ENCODE data around the gene KCNB1.

Gene KCNB1

GRCh38 chr20:49446808-49447207, 35.7 kb downstream of the KCNB1 start:
- no peak for DNase-seq (ENCODE audit: extremely low spot score)
- no peak for TF ChIP-seq CTCF (IDR thresholded peaks at IDR 0.05; ENCODE audit: control extremely low read depth, extremely low read depth, low read depth, missing control alignments)
- ChIA-PET CTCF (no interaction called here), POLR2A (no interaction called here)

- ChIA-PET CTCF (interaction anchor here (1.0 kb wide), 1 partner anchor 19 kb away, joined by 3 read pairs; no protein-coding TSS in a partner anchor), POLR2A (no interaction called here)
- no peak for DNase-seq (ENCODE audit: extremely low spot score)
- TF ChIP-seq CTCF (IDR thresholded peaks at IDR 0.05; ENCODE audit: control extremely low read depth, extremely low read depth, low read depth, missing control alignments): no peak
These were observed 36.4 kb downstream of the KCNB1 start for GRCh38 chr20:49446080-49446479.

DNA sequence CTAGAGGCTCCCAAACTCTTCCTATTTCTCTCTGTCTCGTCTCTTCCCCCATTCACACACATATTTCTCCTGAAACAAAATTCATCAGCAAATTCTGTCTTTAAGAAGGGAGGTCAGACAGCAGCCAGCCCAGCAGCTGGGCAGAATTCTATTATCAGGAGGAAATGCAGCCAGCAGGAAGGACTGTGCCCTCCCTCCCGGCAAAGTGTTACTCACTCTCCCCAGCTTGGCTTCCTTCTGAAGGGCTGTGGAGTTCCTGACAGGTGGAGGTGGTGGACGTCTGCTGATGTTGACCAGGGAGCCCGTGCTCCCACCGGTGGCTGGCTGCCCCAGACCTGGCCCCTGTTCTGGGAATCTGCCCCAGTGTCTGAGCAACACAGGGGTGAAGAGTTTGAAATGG, 37.3 kb downstream of the KCNB1 start:
- POLR2A ChIA-PET: no interaction called here
- no peak for TF ChIP-seq CTCF (IDR thresholded peaks at IDR 0.05; ENCODE audit: control extremely low read depth, extremely low read depth, low read depth, missing control alignments)
- CTCF ChIA-PET: interaction anchor here (1.0 to 1.5 kb wide), 2 partner anchors 8 to 18 kb away, joined by 3 to 4 read pairs; no protein-coding TSS in a partner anchor
- no peak for DNase-seq (ENCODE audit: extremely low spot score)

- ChIA-PET CTCF (interaction anchor here (1.5 kb wide), 1 partner anchor 9 kb away, joined by 4 read pairs; no protein-coding TSS in a partner anchor), POLR2A (no interaction called here)
- DNase-seq (ENCODE audit: extremely low spot score): no peak
- no peak for TF ChIP-seq CTCF (IDR thresholded peaks at IDR 0.05; ENCODE audit: control extremely low read depth, extremely low read depth, low read depth, missing control alignments)
These were observed 37.9 kb downstream of the KCNB1 start for GRCh38 chr20:49444553-49444990.

- POLR2A ChIA-PET: no interaction called here
- no peak for TF ChIP-seq CTCF (IDR thresholded peaks at IDR 0.05; ENCODE audit: control extremely low read depth, extremely low read depth, low read depth, missing control alignments)
- DNase-seq (ENCODE audit: extremely low spot score): no peak
- CTCF ChIA-PET: interaction anchor here (1.0 to 1.6 kb wide), 2 partner anchors 11 to 103 kb away, joined by 3 to 4 read pairs; no protein-coding TSS in a partner anchor
These were observed 45.4 kb downstream of the KCNB1 start for GRCh38 chr20:49437057-49437456.

DNA sequence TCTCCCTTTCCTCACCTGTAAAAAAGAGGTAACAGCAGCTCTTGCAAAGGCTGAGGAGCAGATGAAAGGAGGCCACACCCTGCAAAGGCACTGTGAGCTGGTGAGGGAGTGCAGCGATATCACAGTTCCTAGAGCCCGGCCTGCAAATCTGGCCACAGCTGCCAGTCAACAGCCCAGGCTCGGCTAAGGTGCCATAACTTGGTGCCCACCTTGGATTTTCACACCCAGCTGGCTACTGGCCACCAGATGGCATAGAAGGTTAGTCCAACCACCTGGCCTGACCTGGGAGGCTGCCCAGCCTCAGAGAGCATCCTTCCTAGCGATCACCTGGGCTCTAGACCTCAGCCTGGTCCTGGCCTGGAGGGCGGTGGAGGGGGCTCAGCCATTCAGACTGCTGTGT, 46.8 kb downstream of the KCNB1 start:
- no peak for DNase-seq (ENCODE audit: extremely low spot score)
- TF ChIP-seq CTCF (IDR thresholded peaks at IDR 0.05; ENCODE audit: control extremely low read depth, extremely low read depth, low read depth, missing control alignments): no peak
- POLR2A ChIA-PET: no interaction called here
- CTCF ChIA-PET: interaction anchor here (0.9 kb wide), 1 partner anchor 14 kb away, joined by 3 read pairs; no protein-coding TSS in a partner anchor

- POLR2A ChIA-PET: no interaction called here
- TF ChIP-seq CTCF (IDR thresholded peaks at IDR 0.05; ENCODE audit: control extremely low read depth, extremely low read depth, low read depth, missing control alignments): no peak
- no peak for DNase-seq (ENCODE audit: extremely low spot score)
- CTCF ChIA-PET: no interaction called here
These were observed 49.1 kb downstream of the KCNB1 start for GRCh38 chr20:49433333-49433732.
